Fibroblast of skin of left quadriceps (primary cell): Measurements from ENCODE around the gene GRAMD1B.

Experiments used
- DNase-seq, 2 experiments: peaks; one replicate each; pipeline ENCODE4 v3.0.0-alpha.2; 2013; ENCODE audit warnings: low read depth in 2 of 2

The GRAMD1B gene

GRCh38 chr11:123532131-123532530 lies 102.1 kb downstream of the GRAMD1B start:
- DNase-seq = no peak

GRCh38 chr11:123535401-123535800 lies 105.3 kb downstream of the GRAMD1B start:
- no peak for DNase-seq

GRCh38 chr11:123536690-123537437 lies 106.8 kb downstream of the GRAMD1B start:
- no peak for DNase-seq

GRCh38 chr11:123537726-123538125 lies 107.7 kb downstream of the GRAMD1B start:
- DNase-seq = no peak

GRCh38 chr11:123543797-123544196 lies 113.7 kb downstream of the GRAMD1B start:
- DNase-seq = peak; percentile 46 to 59

GRCh38 chr11:123544631-123545375 lies 114.7 kb downstream of the GRAMD1B start:
- DNase-seq = no peak

- DNase-seq = no peak
Observed at GRCh38 chr11:123545726-123546270, 115.7 kb downstream of the GRAMD1B start.

GRCh38 chr11:123546515-123546914 lies 116.4 kb downstream of the GRAMD1B start:
- peak in 1 of 2 experiments; percentile 23 for DNase-seq

- no peak for DNase-seq
Observed at GRCh38 chr11:123547180-123547579, 117.1 kb downstream of the GRAMD1B start.

GRCh38 chr11:123548774-123549173 lies 118.7 kb downstream of the GRAMD1B start:
- no peak for DNase-seq

- DNase-seq = no peak
Observed at GRCh38 chr11:123549926-123550917, 120.2 kb downstream of the GRAMD1B start.

- no peak for DNase-seq
Observed at GRCh38 chr11:123551079-123551478, 121.0 kb downstream of the GRAMD1B start.

- no peak for DNase-seq
Observed at GRCh38 chr11:123556633-123557032, 126.6 kb downstream of the GRAMD1B start.

GRCh38 chr11:123558536-123559315 lies 128.7 kb downstream of the GRAMD1B start:
- DNase-seq = no peak

- no peak for DNase-seq
Observed at GRCh38 chr11:123559523-123559955, 129.5 kb downstream of the GRAMD1B start.

GRCh38 chr11:123560006-123560405 lies 129.9 kb downstream of the GRAMD1B start:
- DNase-seq = peak; percentile 47 to 53

GRCh38 chr11:123561431-123561800 lies 131.3 kb downstream of the GRAMD1B start:
- no peak for DNase-seq

GRCh38 chr11:123562158-123562557 lies 132.1 kb downstream of the GRAMD1B start:
- no peak for DNase-seq

- no peak for DNase-seq
Observed at GRCh38 chr11:123562829-123563228, 132.8 kb downstream of the GRAMD1B start.

- no peak for DNase-seq
Observed at GRCh38 chr11:123564221-123564620, 134.2 kb downstream of the GRAMD1B start.

GRCh38 chr11:123566852-123567251 lies 136.8 kb downstream of the GRAMD1B start:
- no peak for DNase-seq
